Ecto neural progenitor cell (in vitro differentiated cells): Measurements from ENCODE around the gene RAB4A.

Experiments used
- DNase-seq: peaks from one replicate; pipeline ENCODE4 v3.0.0-alpha.2; 2018; ENCODE audit warnings: low spot score

The RAB4A gene

GRCh38 chr1:229244091-229244490 lies 26.8 kb upstream of the RAB4A start:
- DNase-seq: no peak

GRCh38 chr1:229247871-229248270 lies 23.0 kb upstream of the RAB4A start:
- DNase-seq: no peak

GRCh38 chr1:229248821-229249817 lies 21.8 kb upstream of the RAB4A start:
- no peak for DNase-seq

GRCh38 chr1:229249854-229250644 lies 20.9 kb upstream of the RAB4A start:
- DNase-seq: no peak

GRCh38 chr1:229251185-229251584 lies 19.7 kb upstream of the RAB4A start:
- DNase-seq: no peak

- no peak for DNase-seq
These were observed 18.5 kb upstream of the RAB4A start for GRCh38 chr1:229252228-229252984.

GRCh38 chr1:229253151-229253974 lies 17.5 kb upstream of the RAB4A start:
- no peak for DNase-seq

GRCh38 chr1:229254910-229255541 lies 15.9 kb upstream of the RAB4A start:
- DNase-seq: no peak

GRCh38 chr1:229258031-229258756 lies 12.7 kb upstream of the RAB4A start:
- DNase-seq: peak; percentile 73

- no peak for DNase-seq
These were observed 12.2 kb upstream of the RAB4A start for GRCh38 chr1:229258757-229259060.

GRCh38 chr1:229260297-229260696 lies 10.6 kb upstream of the RAB4A start:
- no peak for DNase-seq

- no peak for DNase-seq
These were observed 8.7 kb upstream of the RAB4A start for GRCh38 chr1:229262239-229262638.

- no peak for DNase-seq
These were observed 7.7 kb upstream of the RAB4A start for GRCh38 chr1:229263254-229263653.

- no peak for DNase-seq
These were observed 6.8 kb upstream of the RAB4A start for GRCh38 chr1:229264068-229264467.

- no peak for DNase-seq
These were observed 6.4 kb upstream of the RAB4A start for GRCh38 chr1:229264487-229264886.

GRCh38 chr1:229266274-229266673 lies 4.6 kb upstream of the RAB4A start:
- no peak for DNase-seq

GRCh38 chr1:229266832-229267500 lies 3.9 kb upstream of the RAB4A start:
- no peak for DNase-seq

- DNase-seq: no peak
These were observed 2.4 kb upstream of the RAB4A start for GRCh38 chr1:229268505-229268904.

- no peak for DNase-seq
These were observed 693 bp downstream of the RAB4A start for GRCh38 chr1:229271448-229272159.
